ENCODE results near the gene COL9A3.
"Not testable (repeated sequence)": the region's sequence is repeated elsewhere in the genome, so short reads cannot be mapped to it uniquely, and the experiment has no call there.

Gene COL9A3

GRCh38 chr20:62859721-62860120 is 42.9 kb downstream of the COL9A3 start:
- no peak for TF ChIP-seq POLR2A (IDR thresholded peaks at IDR 0.05; ENCODE audit: low read depth, low read length)
- DNase-seq (ENCODE audit: insufficient read length, low spot score) (no peak), FAIRE-seq (no peak)

GRCh38 chr20:62860391-62860923 is 43.6 kb downstream of the COL9A3 start:
- FAIRE-seq (no peak), DNase-seq (ENCODE audit: insufficient read length, low spot score) (no peak)
- no peak for TF ChIP-seq POLR2A (IDR thresholded peaks at IDR 0.05; ENCODE audit: low read depth, low read length)

GRCh38 chr20:62860924-62861691 is 44.3 kb downstream of the COL9A3 start:
- DNase-seq (ENCODE audit: insufficient read length, low spot score) (peak; percentile 59), FAIRE-seq (no peak)
- peak; percentile 17; the same call in 1 of the 2 replicates for TF ChIP-seq POLR2A (IDR thresholded peaks at IDR 0.05; ENCODE audit: low read depth, low read length)

- FAIRE-seq (no peak), DNase-seq (ENCODE audit: insufficient read length, low spot score) (peak; percentile 83)
- peak; percentile 31; the same call in 1 of the 2 replicates for TF ChIP-seq POLR2A (IDR thresholded peaks at IDR 0.05; ENCODE audit: low read depth, low read length)
Measured at GRCh38 chr20:62861726-62862336, 45.0 kb downstream of the COL9A3 start, which contains the start of gene TCFL5. TSS of gene TCFL5 (minus strand) at chr20:62861822. CDS start at chr20:62861670, 152 bp downstream.

GRCh38 chr20:62864207-62864606 is 47.4 kb downstream of the COL9A3 start:
- TF ChIP-seq POLR2A (IDR thresholded peaks at IDR 0.05; ENCODE audit: low read depth, low read length): no peak
- FAIRE-seq (no peak), DNase-seq (ENCODE audit: insufficient read length, low spot score) (no peak)

GRCh38 chr20:62872184-62872847 is 55.5 kb downstream of the COL9A3 start:
- no peak for TF ChIP-seq POLR2A (IDR thresholded peaks at IDR 0.05; ENCODE audit: low read depth, low read length)
- DNase-seq (ENCODE audit: insufficient read length, low spot score) (no peak), FAIRE-seq (no peak)

GRCh38 chr20:62872862-62873261 is 56.0 kb downstream of the COL9A3 start:
- no peak for TF ChIP-seq POLR2A (IDR thresholded peaks at IDR 0.05; ENCODE audit: low read depth, low read length)
- DNase-seq (ENCODE audit: insufficient read length, low spot score): no peak
- no peak for FAIRE-seq

GRCh38 chr20:62873280-62873679 is 56.4 kb downstream of the COL9A3 start:
- TF ChIP-seq POLR2A (IDR thresholded peaks at IDR 0.05; ENCODE audit: low read depth, low read length): no peak
- FAIRE-seq (no peak), DNase-seq (ENCODE audit: insufficient read length, low spot score) (no peak)

- not testable (repeated sequence) for FAIRE-seq; DNase-seq (ENCODE audit: insufficient read length, low spot score)
Measured at GRCh38 chr20:62873681-62874031, 56.8 kb downstream of the COL9A3 start.

- no peak for TF ChIP-seq POLR2A (IDR thresholded peaks at IDR 0.05; ENCODE audit: low read depth, low read length)
- DNase-seq (ENCODE audit: insufficient read length, low spot score): no peak
- FAIRE-seq: no peak
Measured at GRCh38 chr20:62874964-62875344, 58.1 kb downstream of the COL9A3 start.

GRCh38 chr20:62875419-62876361 is 58.8 kb downstream of the COL9A3 start:
- DNase-seq (ENCODE audit: insufficient read length, low spot score): peak; percentile 97
- peak; percentile 36 for FAIRE-seq
- peak; percentile 43; the same call in 1 of the 2 replicates for TF ChIP-seq POLR2A (IDR thresholded peaks at IDR 0.05; ENCODE audit: low read depth, low read length)

GRCh38 chr20:62876501-62876901 is 59.7 kb downstream of the COL9A3 start:
- no peak for DNase-seq (ENCODE audit: insufficient read length, low spot score)
- no peak for FAIRE-seq

More at GRCh38 chr20:62876501-62876901, 59.7 kb downstream of the COL9A3 start:
- no peak for TF ChIP-seq POLR2A (IDR thresholded peaks at IDR 0.05; ENCODE audit: low read depth, low read length)

Measured in H54 (cell line).